Measurements from ENCODE around the gene MBD3L1.

DNA sequence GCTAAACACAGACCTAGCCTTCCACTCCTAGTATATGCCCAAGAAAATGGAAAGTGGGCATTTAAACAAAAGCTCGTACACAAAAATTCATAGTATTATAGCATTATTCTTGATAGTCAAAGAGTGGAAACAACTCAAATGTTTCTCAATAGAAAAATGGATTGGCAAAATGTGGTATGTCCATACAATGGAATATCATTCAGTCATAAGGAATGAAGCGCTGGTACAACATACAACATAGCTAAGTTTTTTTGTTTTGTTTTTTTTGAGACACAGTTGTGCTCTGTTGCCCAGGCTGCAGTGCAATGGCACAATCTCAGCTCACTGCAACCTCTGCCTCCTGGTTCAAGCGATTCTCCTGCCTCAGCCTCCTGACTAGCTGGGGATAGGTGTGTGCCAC is 11.9 kb upstream of the MBD3L1 start:
- TF ChIP-seq CTCF (IDR thresholded peaks at IDR 0.05): no peak
- TF ChIP-seq POLR2AphosphoS5 (IDR thresholded peaks at IDR 0.05): no peak
- no peak for TF ChIP-seq EP300 (IDR thresholded peaks at IDR 0.05)

All from suprapubic skin (tissue), 4 donors.